Skeletal muscle cell (primary cell): ENCODE data around the gene MAN2B2.

Experiments
- DNase-seq: peaks from one replicate; pipeline ENCODE4 v3.0.0-alpha.2; 2010; ENCODE audit warnings: low read depth
- H3K4me3 ChIP-seq: 2 replicates; pipeline ENCODE4 v1.5.1; 2011; ENCODE audit warnings: low read depth, mild to moderate bottlenecking, control low read depth, low read length, moderate library complexity

Gene MAN2B2

GRCh38 chr4:6586715-6587325, 11.8 kb downstream of the MAN2B2 start:
- no peak for DNase-seq
- H3K4me3 ChIP-seq: no peak overlapping the region

- no peak for DNase-seq
- no peak overlapping the region for H3K4me3 ChIP-seq
Observed at GRCh38 chr4:6589444-6589843, 14.5 kb downstream of the MAN2B2 start.

- H3K4me3 ChIP-seq: no peak overlapping the region
- DNase-seq: no peak
Observed at GRCh38 chr4:6591313-6591712, 16.3 kb downstream of the MAN2B2 start.

- DNase-seq: no peak
Observed at GRCh38 chr4:6591781-6592180, 16.8 kb downstream of the MAN2B2 start.

GRCh38 chr4:6592804-6593563, 18.0 kb downstream of the MAN2B2 start:
- no peak for DNase-seq
- no peak overlapping the region for H3K4me3 ChIP-seq

More at GRCh38 chr4:6591781-6592180, 16.8 kb downstream of the MAN2B2 start:
- no peak overlapping the region for H3K4me3 ChIP-seq

- no peak overlapping the region for H3K4me3 ChIP-seq
- DNase-seq: no peak
Observed at GRCh38 chr4:6594341-6594740, 19.4 kb downstream of the MAN2B2 start.

GRCh38 chr4:6594826-6595355, 19.9 kb downstream of the MAN2B2 start:
- DNase-seq: no peak
- H3K4me3 ChIP-seq: no peak overlapping the region

GRCh38 chr4:6595897-6596537, 21.0 kb downstream of the MAN2B2 start:
- DNase-seq: no peak
- no peak overlapping the region for H3K4me3 ChIP-seq

GRCh38 chr4:6596948-6597347, 22.0 kb downstream of the MAN2B2 start:
- no peak for DNase-seq

GRCh38 chr4:6598127-6598526, 23.1 kb downstream of the MAN2B2 start:
- no peak overlapping the region for H3K4me3 ChIP-seq
- DNase-seq: no peak

More at GRCh38 chr4:6596948-6597347, 22.0 kb downstream of the MAN2B2 start:
- H3K4me3 ChIP-seq: no peak overlapping the region

GRCh38 chr4:6598641-6599040, 23.7 kb downstream of the MAN2B2 start:
- no peak overlapping the region for H3K4me3 ChIP-seq
- DNase-seq: no peak

- DNase-seq: no peak
- no peak overlapping the region for H3K4me3 ChIP-seq
Observed at GRCh38 chr4:6601661-6602250, 26.8 kb downstream of the MAN2B2 start.

- no peak overlapping the region for H3K4me3 ChIP-seq
- DNase-seq: no peak
Observed at GRCh38 chr4:6602289-6602688, 27.3 kb downstream of the MAN2B2 start.

- no peak for DNase-seq
- no peak overlapping the region for H3K4me3 ChIP-seq
Observed at GRCh38 chr4:6603128-6603527, 28.1 kb downstream of the MAN2B2 start.

- no peak overlapping the region for H3K4me3 ChIP-seq
- DNase-seq: no peak
Observed at GRCh38 chr4:6605114-6605513, 30.1 kb downstream of the MAN2B2 start.

- no peak for DNase-seq
Observed at GRCh38 chr4:6605605-6606004, 30.6 kb downstream of the MAN2B2 start.

GRCh38 chr4:6606465-6607235, 31.7 kb downstream of the MAN2B2 start:
- DNase-seq: no peak
- no peak overlapping the region for H3K4me3 ChIP-seq

More at GRCh38 chr4:6605605-6606004, 30.6 kb downstream of the MAN2B2 start:
- H3K4me3 ChIP-seq: no peak overlapping the region

GRCh38 chr4:6607368-6608055, 32.5 kb downstream of the MAN2B2 start:
- DNase-seq: no peak

More at GRCh38 chr4:6607368-6608055, 32.5 kb downstream of the MAN2B2 start:
- no peak overlapping the region for H3K4me3 ChIP-seq
